OCI-LY7 (cell line): ENCODE results near the gene DAB1. TPM values are rescaled to one million over a fixed set of nuclear protein-coding genes. Genes with fewer than 3 reads are reported as not detected.

Experiments
- BruUV-seq: library from RNA; stranded (reverse); fragments of 400-500 nt; replicated peaks from 2 replicates; lab custom pipeline; 2021; lab: Mats Ljungman, UMichigan
- CTCF ChIA-PET: fragments of 300-600 bp; sonication (Branson Sonifier 250); formaldehyde crosslinking; loops from one replicate; lab custom pipeline; 2022; ENCODE audit warnings: antibody characterized with exemption; ENCODE audit not compliant: unreplicated experiment; lab: Charles Lee
- POLR2A ChIA-PET: fragments of 300-600 bp; sonication (Branson Sonifier 250); formaldehyde crosslinking; loops from one replicate; lab custom pipeline; 2022; ENCODE audit warnings: antibody characterized with exemption; lab: Charles Lee
- DNase-seq: peaks from one replicate; pipeline ENCODE4 v3.0.0-alpha.2; 2015; ENCODE audit warnings: low spot score
- H2AFZ ChIP-seq: fragments of 200-600 bp; sonication (generic), shearing (Covaris generic); 2 replicates; pipeline ENCODE4 v1.6.1; 2014; ENCODE audit warnings: mild to moderate bottlenecking, antibody characterized with exemption, low read length, moderate library complexity
- H3K27ac ChIP-seq: fragments of 200-600 bp; sonication (generic); 2 replicates; pipeline ENCODE4 v1.5.1; 2014; ENCODE audit warnings: mixed run types, low read depth, mild to moderate bottlenecking, moderate library complexity, low read length, inconsistent platforms; ENCODE audit not compliant: poor library complexity, severe bottlenecking
- H3K36me3 ChIP-seq: fragments of 200-600 bp; sonication (generic); 2 replicates; pipeline ENCODE4 v1.6.1; 2014; ENCODE audit warnings: mild to moderate bottlenecking, antibody characterized with exemption, low read length, moderate library complexity, mixed read lengths; ENCODE audit not compliant: insufficient read depth
- H3K4me1 ChIP-seq: fragments of 200-600 bp; sonication (generic); 2 replicates; pipeline ENCODE4 v1.5.1; 2014; ENCODE audit warnings: mild to moderate bottlenecking, low read length; ENCODE audit not compliant: insufficient read depth, poor library complexity, severe bottlenecking
- H3K4me2 ChIP-seq: fragments of 200-600 bp; sonication (generic); 2 replicates; pipeline ENCODE4 v1.6.1; 2014; ENCODE audit warnings: mild to moderate bottlenecking, low read length
- H3K4me3 ChIP-seq: fragments of 200-600 bp; sonication (generic); 2 replicates; pipeline ENCODE4 v1.5.1; 2014; ENCODE audit warnings: mild to moderate bottlenecking, low read depth, low read length; ENCODE audit not compliant: poor library complexity, severe bottlenecking
- H3K79me2 ChIP-seq: fragments of 200-600 bp; sonication (generic); 2 replicates; pipeline ENCODE4 v1.6.1; 2016; ENCODE audit warnings: low read depth, mild to moderate bottlenecking, low read length, moderate library complexity, mixed read lengths; ENCODE audit not compliant: insufficient read depth
- H3K9me2 ChIP-seq: fragments of 200-600 bp; sonication (generic); 2 replicates; pipeline ENCODE4 v1.6.1; 2016; ENCODE audit warnings: mild to moderate bottlenecking, low read length, mixed read lengths; ENCODE audit not compliant: insufficient read depth
- H3K9me3 ChIP-seq: fragments of 200-600 bp; sonication (generic); 2 replicates; pipeline ENCODE4 v1.6.1; 2014; ENCODE audit warnings: mild to moderate bottlenecking, mixed run types, low read length, mixed read lengths
- H4K20me1 ChIP-seq: fragments of 200-600 bp; sonication (generic); 2 replicates; pipeline ENCODE4 v1.6.1; 2014; ENCODE audit warnings: mild to moderate bottlenecking, antibody characterized with exemption, low read length, moderate library complexity, mixed read lengths; ENCODE audit not compliant: insufficient read depth
- EZH2phosphoT487 ChIP-seq: fragments of 200-600 bp; sonication (generic); IDR thresholded peaks from 2 replicates; pipeline ENCODE4 v1.6.1; 2018; ENCODE audit warnings: low read depth, borderline replicate concordance, mild to moderate bottlenecking, mixed run types, antibody characterized with exemption, low read length, moderate library complexity, mixed read lengths
- intact Hi-C: fragments of 100-400 bp; cut with micrococcal nuclease; formaldehyde crosslinking; loops from one replicate; pipeline ENCODE4 v1.10.0; 2022; ENCODE audit not compliant: unreplicated experiment
- total RNA-seq, 2 experiments: library from RNA; depleted of rRNA in 1 of 2; stranded (reverse); fragments of >200 nt in 1 of 2; shearing (Covaris generic) in 1 of 2; gene quantifications; 2 replicates each; pipeline ENCODE4 v1.2.3, GENCODE V29; 2014 to 2022
- TF ChIP-seq, protein P1 (sequence below): fragments of 200-600 bp; sonication (generic); conservative IDR thresholded peaks from 2 replicates; pipeline ENCODE4 v1.5.1; 2014; ENCODE audit warnings: mild to moderate bottlenecking, antibody characterized with exemption, low read length, moderate library complexity, mixed read lengths

Gene DAB1
- total RNA-seq, 2 experiments from 2014 or later: not detected

GRCh38 chr1:57064379-57065140 is 359.3 kb downstream of the DAB1 start:
- no peaks in the 10 kb centered on the region for H3K4me1 ChIP-seq
- H2AFZ ChIP-seq: no peak overlapping the region
- no peaks in the 10 kb centered on the region for H3K9me2 ChIP-seq
- H3K36me3 ChIP-seq: no peaks in the 10 kb centered on the region
- intact Hi-C loops: no loop called here
- H3K9me3 ChIP-seq: no peaks in the 10 kb centered on the region
- no peak overlapping the region for H3K27ac ChIP-seq
- no TSS peak for BruUV-seq
- DNase-seq: no peak
- POLR2A ChIA-PET: no interaction called here
- CTCF ChIA-PET: no interaction called here
- TF ChIP-seq, protein P1, sequence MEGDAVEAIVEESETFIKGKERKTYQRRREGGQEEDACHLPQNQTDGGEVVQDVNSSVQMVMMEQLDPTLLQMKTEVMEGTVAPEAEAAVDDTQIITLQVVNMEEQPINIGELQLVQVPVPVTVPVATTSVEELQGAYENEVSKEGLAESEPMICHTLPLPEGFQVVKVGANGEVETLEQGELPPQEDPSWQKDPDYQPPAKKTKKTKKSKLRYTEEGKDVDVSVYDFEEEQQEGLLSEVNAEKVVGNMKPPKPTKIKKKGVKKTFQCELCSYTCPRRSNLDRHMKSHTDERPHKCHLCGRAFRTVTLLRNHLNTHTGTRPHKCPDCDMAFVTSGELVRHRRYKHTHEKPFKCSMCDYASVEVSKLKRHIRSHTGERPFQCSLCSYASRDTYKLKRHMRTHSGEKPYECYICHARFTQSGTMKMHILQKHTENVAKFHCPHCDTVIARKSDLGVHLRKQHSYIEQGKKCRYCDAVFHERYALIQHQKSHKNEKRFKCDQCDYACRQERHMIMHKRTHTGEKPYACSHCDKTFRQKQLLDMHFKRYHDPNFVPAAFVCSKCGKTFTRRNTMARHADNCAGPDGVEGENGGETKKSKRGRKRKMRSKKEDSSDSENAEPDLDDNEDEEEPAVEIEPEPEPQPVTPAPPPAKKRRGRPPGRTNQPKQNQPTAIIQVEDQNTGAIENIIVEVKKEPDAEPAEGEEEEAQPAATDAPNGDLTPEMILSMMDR: no peak
- no peak for TF ChIP-seq EZH2phosphoT487
- H3K4me2 ChIP-seq: no peak overlapping the region
- no peaks in the 10 kb centered on the region for H3K79me2 ChIP-seq
- H3K4me3 ChIP-seq: no peak overlapping the region
- no peaks in the 10 kb centered on the region for H4K20me1 ChIP-seq

DNA sequence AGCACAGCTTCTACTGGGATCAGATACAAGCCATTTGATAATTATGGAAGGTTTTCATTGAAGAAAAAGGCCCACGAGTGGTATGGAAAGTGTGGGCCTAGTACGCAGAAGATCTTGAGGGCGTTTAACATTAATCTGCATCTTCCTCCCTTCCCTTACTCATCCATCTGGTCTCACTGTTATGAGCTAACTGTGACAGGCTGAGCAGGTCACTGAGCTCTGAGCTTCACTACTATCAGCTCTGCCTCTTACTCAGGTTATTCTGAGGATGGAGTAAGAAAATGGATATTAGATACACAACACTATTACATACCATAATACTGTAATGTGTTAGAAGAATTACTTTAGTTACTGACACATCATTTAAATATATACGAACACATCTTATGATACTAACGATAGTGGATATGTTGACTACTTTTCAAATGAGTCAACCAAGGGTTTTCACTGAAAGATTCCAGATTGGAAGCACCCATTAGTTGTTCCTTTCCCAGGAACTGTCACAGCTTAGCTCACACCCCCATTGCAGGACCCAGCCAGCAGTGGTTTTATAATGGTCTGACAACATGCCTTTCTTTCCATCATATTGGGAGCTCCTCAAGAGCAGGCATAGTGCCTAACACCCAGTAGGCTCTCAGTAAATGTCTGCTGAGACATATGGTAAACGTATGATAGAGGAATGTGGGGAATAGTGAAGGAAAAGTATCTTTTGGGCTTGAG is 360.3 kb downstream of the DAB1 start:
- no peak overlapping the region for H3K27ac ChIP-seq
- no TSS peak for BruUV-seq
- CTCF ChIA-PET: no interaction called here
- H3K4me1 ChIP-seq: no peaks in the 10 kb centered on the region
- no peaks in the 10 kb centered on the region for H3K9me3 ChIP-seq
- no peaks in the 10 kb centered on the region for H3K36me3 ChIP-seq
- H3K4me2 ChIP-seq: no peak overlapping the region
- H3K4me3 ChIP-seq: no peak overlapping the region
- no peak overlapping the region for H2AFZ ChIP-seq
- H3K9me2 ChIP-seq: no peaks in the 10 kb centered on the region
- H4K20me1 ChIP-seq: no peaks in the 10 kb centered on the region
- no peaks in the 10 kb centered on the region for H3K79me2 ChIP-seq
- POLR2A ChIA-PET: no interaction called here
- intact Hi-C loops: no loop called here
- no peak for DNase-seq
- no peak for TF ChIP-seq EZH2phosphoT487
- TF ChIP-seq, protein P1: no peak

DNA sequence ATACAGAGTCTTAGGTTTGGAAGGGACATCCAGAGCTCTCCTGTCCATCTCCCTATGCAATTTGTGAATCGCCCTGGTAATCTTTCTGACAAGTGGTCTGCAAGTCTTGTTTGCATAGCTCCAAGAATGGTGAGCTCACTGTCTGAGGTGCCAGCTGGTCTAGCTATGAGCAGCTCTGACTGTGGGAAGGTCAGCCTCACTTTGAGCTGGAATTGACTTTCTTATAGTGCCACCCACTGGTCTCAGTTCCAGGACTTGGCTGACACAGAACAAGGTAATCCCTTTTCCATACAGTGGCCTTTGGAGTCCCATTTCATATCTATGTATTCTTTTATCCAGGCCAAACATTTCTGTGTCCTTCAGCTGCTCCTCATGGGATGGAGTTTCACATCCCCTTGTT is 362.5 kb downstream of the DAB1 start:
- Histone ChIP-seq H3K4me1 (no peaks in the 10 kb centered on the region), H3K9me3 (no peaks in the 10 kb centered on the region), H3K4me3 (no peak overlapping the region), H4K20me1 (no peaks in the 10 kb centered on the region), H3K36me3 (no peaks in the 10 kb centered on the region), H3K9me2 (no peaks in the 10 kb centered on the region), H3K79me2 (no peaks in the 10 kb centered on the region), H3K4me2 (no peak overlapping the region), H2AFZ (no peak overlapping the region), H3K27ac (no peak overlapping the region)
- ChIA-PET CTCF (interaction anchor here (0.6 kb wide), 1 partner anchor 477 kb away, joined by 3 read pairs; no protein-coding TSS in a partner anchor), POLR2A (interaction anchor here (0.7 kb wide), 1 partner anchor 383 kb away, joined by 4 read pairs; no protein-coding TSS in a partner anchor)
- intact Hi-C loops: no loop called here
- TF ChIP-seq, protein P1: no peak
- no peak for TF ChIP-seq EZH2phosphoT487
- no TSS peak for BruUV-seq
- no peak for DNase-seq
